IMR-90 (cell line): ENCODE results near the gene ITGB4. TPM values are rescaled to one million over a fixed set of nuclear protein-coding genes. Genes with fewer than 3 reads are reported as not detected.

Experiments used
- ATAC-seq: fragments of 200-7000 bp; cut with Tn5 transposase; 2 replicates; pipeline ENCODE4 v1.9.1; 2020; ENCODE audit warnings: low read depth, mild to moderate bottlenecking, moderate library complexity
- BruUV-seq: library from RNA; stranded (reverse); fragments of 400-500 nt; replicated peaks from 2 replicates; lab custom pipeline; 2021; lab: Mats Ljungman, UMichigan
- CTCF ChIA-PET: fragments of 300-600 bp; formaldehyde crosslinking; extraction: SDS; loops from one replicate; lab custom pipeline; 2021; ENCODE audit warnings: antibody characterized with exemption; lab: Yijun Ruan, JAX
- POLR2A ChIA-PET: fragments of 300-600 bp; sonication (Branson Sonifier 250); formaldehyde crosslinking; loops from one replicate; lab custom pipeline; 2022; ENCODE audit warnings: antibody characterized with exemption; ENCODE audit not compliant: unreplicated experiment; lab: Charles Lee
- DNase-seq: peaks from one replicate; pipeline ENCODE4 v3.0.0; 2013
- H2AFZ ChIP-seq: replicated peaks from 2 replicates; pipeline ENCODE3; 2013; ENCODE audit warnings: low read length, mild to moderate bottlenecking; ENCODE audit not compliant: poor library complexity
- H2AK5ac ChIP-seq: 2 replicates; pipeline ENCODE4 v1.6.1; 2013; ENCODE audit warnings: low read depth, low read length, inconsistent platforms
- H2AK9ac ChIP-seq: replicated peaks from 2 replicates; pipeline ENCODE3; 2013; ENCODE audit warnings: mild to moderate bottlenecking, low read depth, low read length, moderate library complexity; ENCODE audit not compliant: poor library complexity
- H2BK120ac ChIP-seq: 2 replicates; pipeline ENCODE4 v1.6.1; 2013; ENCODE audit warnings: low read depth, low read length, inconsistent platforms
- H2BK15ac ChIP-seq: 3 replicates; pipeline ENCODE4 v1.6.1; 2013; ENCODE audit warnings: low read depth, low read length, inconsistent platforms
- H2BK20ac ChIP-seq: 2 replicates; pipeline ENCODE4 v1.6.1; 2013; ENCODE audit warnings: low read depth, mild to moderate bottlenecking, inconsistent platforms, low read length, moderate library complexity
- H2BK5ac ChIP-seq: 2 replicates; pipeline ENCODE4 v1.6.1; 2013; ENCODE audit warnings: mild to moderate bottlenecking, low read depth, low read length, inconsistent platforms; ENCODE audit not compliant: poor library complexity, severe bottlenecking
- H3K14ac ChIP-seq: replicated peaks from 2 replicates; pipeline ENCODE4 v1.6.1; 2013; ENCODE audit warnings: low read depth, low read length, inconsistent platforms
- H3K18ac ChIP-seq: 2 replicates; pipeline ENCODE4 v1.6.1; 2013; ENCODE audit warnings: low read depth, low read length, control low read depth
- H3K23ac ChIP-seq: 2 replicates; pipeline ENCODE4 v1.6.1; 2013; ENCODE audit warnings: low read depth, low read length, inconsistent platforms
- H3K27ac ChIP-seq: 2 replicates; pipeline ENCODE4 v1.5.1; 2013; ENCODE audit warnings: mild to moderate bottlenecking, control low read depth, low read length; ENCODE audit not compliant: insufficient read depth
- H3K27me3 ChIP-seq: 2 replicates; pipeline ENCODE4 v1.6.1; 2013; ENCODE audit warnings: low read length; ENCODE audit not compliant: control insufficient read depth, insufficient read depth
- H3K36me3 ChIP-seq: 2 replicates; pipeline ENCODE4 v1.6.1; 2013; ENCODE audit warnings: low read length, mixed read lengths; ENCODE audit not compliant: control insufficient read depth, insufficient read depth
- H3K4ac ChIP-seq: 2 replicates; pipeline ENCODE4 v1.6.1; 2013; ENCODE audit warnings: low read depth, low read length, inconsistent platforms
- H3K4me1 ChIP-seq: 2 replicates; pipeline ENCODE4 v1.6.1; 2013; ENCODE audit warnings: low read length, mixed read lengths; ENCODE audit not compliant: control insufficient read depth, insufficient read depth
- H3K4me2 ChIP-seq: 2 replicates; pipeline ENCODE4 v1.6.1; 2013; ENCODE audit warnings: low read depth, mild to moderate bottlenecking, control low read depth, low read length, moderate library complexity
- H3K4me3 ChIP-seq: 2 replicates; pipeline ENCODE4 v1.5.1; 2013; ENCODE audit warnings: low read depth, mild to moderate bottlenecking, control low read depth, low read length, moderate library complexity; ENCODE audit not compliant: insufficient read depth
- H3K56ac ChIP-seq: 2 replicates; pipeline ENCODE4 v1.6.1; 2013; ENCODE audit warnings: low read length, inconsistent platforms; ENCODE audit not compliant: insufficient read depth; ENCODE audit errors: extremely low read depth
- H3K79me1 ChIP-seq, 2 experiments: 2 replicates each; pipeline ENCODE4 v1.6.1; 2013; ENCODE audit warnings: low read length in 2 of 2, inconsistent platforms in 1 of 2, low read depth in 1 of 2
- H3K9ac ChIP-seq: 2 replicates; pipeline ENCODE4 v1.6.1; 2013; ENCODE audit warnings: low read depth, low read length, control low read depth
- H3K9me1 ChIP-seq: 2 replicates; pipeline ENCODE4 v1.6.1; 2013; ENCODE audit warnings: low read length, inconsistent platforms; ENCODE audit not compliant: insufficient read depth
- H3K9me3 ChIP-seq: 2 replicates; pipeline ENCODE4 v1.6.1; 2013; ENCODE audit warnings: low read length; ENCODE audit not compliant: control insufficient read depth, insufficient read depth
- H4K20me1 ChIP-seq: 2 replicates; pipeline ENCODE4 v1.6.1; 2013; ENCODE audit warnings: low read length, inconsistent platforms; ENCODE audit not compliant: insufficient read depth
- H4K5ac ChIP-seq: 2 replicates; pipeline ENCODE4 v1.6.1; 2013; ENCODE audit warnings: mild to moderate bottlenecking, low read depth, low read length, control low read depth
- H4K8ac ChIP-seq, 2 experiments: 2 replicates each; pipeline ENCODE4 v1.6.1; 2013; ENCODE audit warnings: low read depth in 2 of 2, low read length in 2 of 2, control low read depth in 1 of 2, inconsistent platforms in 1 of 2
- H4K91ac ChIP-seq: 2 replicates; pipeline ENCODE4 v1.6.1; 2013; ENCODE audit warnings: low read depth, low read length, inconsistent platforms; ENCODE audit not compliant: insufficient read depth
- POLR2A ChIP-seq: IDR thresholded peaks from 2 replicates; pipeline ENCODE4 v1.6.1; 2012; ENCODE audit warnings: mild to moderate bottlenecking, low read depth, low read length
- WGBS, 2 experiments: methylation state at CpG; one replicate each; pipeline versions ENCODE4 v1.1.5 to v1.1.7; 2013; ENCODE audit warnings: missing lambda C conversion rate in 2 of 2; ENCODE audit not compliant: insufficient read length in 1 of 2; ENCODE audit errors: extremely low coverage in 2 of 2; 5-methylcytosine and 5-hydroxymethylcytosine counted together
- dilution Hi-C: fragments of 300-500 bp; cut with HindIII; formaldehyde crosslinking; loops from one replicate; pipeline ENCODE4 v1.14.3; 2018; ENCODE audit warnings: low sequenced_read_pairs; ENCODE audit not compliant: unreplicated experiment
- in situ Hi-C: fragments of 300-500 bp; cut with MboI; formaldehyde crosslinking; loops from 3 replicates; pipeline ENCODE4 v1.14.3; 2019; ENCODE audit warnings: low sequenced_read_pairs, inconsistent platforms, mixed read lengths
- intact Hi-C: fragments of 100-400 bp; cut with micrococcal nuclease; formaldehyde crosslinking; loops from 2 replicates; pipeline ENCODE4 v1.10.0; 2022
- polyA plus RNA-seq, 3 experiments: library from polyadenylated mRNA; depleted of rRNA; stranded (reverse); fragments of >200 nt; gene quantifications; 2 replicates each; pipeline ENCODE4 v1.2.3, GENCODE V29; 2012; ENCODE audit warnings: low replicate concordance in 1 of 3
- total RNA-seq: library from RNA; depleted of rRNA; stranded (reverse); fragments of >200 nt; gene quantifications from 2 replicates; pipeline ENCODE4 v1.2.3, GENCODE V29; 2012
- TF ChIP-seq, protein P1 (sequence below): fragments of 150-350 bp; IDR thresholded peaks from 2 replicates; pipeline ENCODE4 v1.6.1; 2016; ENCODE audit warnings: low read depth, mild to moderate bottlenecking, low read length, moderate library complexity, borderline replicate concordance

Gene ITGB4
- total and polyA plus RNA-seq, 2 of the 4 experiments (the other 2 are of a cell fraction), result under 0.01 to 0.27 TPM

DNA sequence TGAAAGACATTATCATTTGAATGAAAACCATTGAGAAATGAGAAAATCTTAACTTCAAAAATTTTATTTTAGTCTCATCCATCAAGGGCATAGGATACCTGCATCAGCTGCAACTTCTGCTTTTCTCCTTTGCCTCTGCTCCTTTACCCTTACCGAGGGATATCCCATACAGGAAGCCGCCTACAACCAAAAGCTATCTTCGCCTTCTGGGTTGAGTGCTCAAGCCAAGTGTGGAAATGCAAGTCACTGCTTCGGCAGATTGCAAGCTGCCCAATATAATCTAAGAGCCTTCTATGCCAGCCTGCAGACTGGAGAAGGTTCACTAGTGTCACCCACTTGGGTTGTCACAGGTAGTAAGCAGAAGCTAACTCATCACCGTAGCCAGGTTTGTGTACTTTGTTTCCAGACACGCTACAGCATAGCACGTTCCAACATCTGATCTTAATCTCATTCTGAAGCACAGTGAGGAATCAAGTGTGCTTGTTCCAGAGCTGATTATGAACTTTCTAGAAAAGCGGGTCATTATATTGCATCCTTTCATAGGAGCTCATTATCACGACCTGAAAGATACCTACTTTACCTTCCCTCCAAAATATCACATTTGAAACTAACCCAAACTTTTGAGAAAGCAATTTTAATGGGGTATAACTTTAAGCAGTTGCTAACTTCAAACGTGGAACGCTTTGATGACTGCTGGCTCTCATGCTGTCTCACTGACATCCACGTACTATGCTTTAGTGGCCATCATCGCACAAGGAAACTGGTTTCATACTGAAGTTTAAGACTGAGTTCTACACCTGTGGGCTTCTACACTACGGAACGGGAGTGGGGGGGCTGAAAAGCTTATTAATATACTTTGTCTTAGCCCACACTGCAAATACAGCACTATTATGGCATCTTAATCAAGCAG, 55.4 kb downstream of the ITGB4 start:
- peaks cover 2% of the 10 kb centered on the region for H3K4me1 ChIP-seq

More for the DNA sequence above, 55.4 kb downstream of the ITGB4 start:
- H3K14ac ChIP-seq, result no peak overlapping the region
- H2BK15ac ChIP-seq, result no peak overlapping the region
- no peak for ATAC-seq
- H2BK120ac ChIP-seq, result no peak overlapping the region
- POLR2A ChIA-PET, result interaction anchor here (0.5 to 1.5 kb wide), 4 partner anchors 12 to 88 kb away, joined by 3 to 13 read pairs (median 8); partner anchors contain the start of gene GALK1
- no peak overlapping the region for H4K8ac ChIP-seq
- peak overlapping the region; percentile 79; the same call in 1 of the 2 replicates for H3K4me2 ChIP-seq
- TF ChIP-seq, protein P1, sequence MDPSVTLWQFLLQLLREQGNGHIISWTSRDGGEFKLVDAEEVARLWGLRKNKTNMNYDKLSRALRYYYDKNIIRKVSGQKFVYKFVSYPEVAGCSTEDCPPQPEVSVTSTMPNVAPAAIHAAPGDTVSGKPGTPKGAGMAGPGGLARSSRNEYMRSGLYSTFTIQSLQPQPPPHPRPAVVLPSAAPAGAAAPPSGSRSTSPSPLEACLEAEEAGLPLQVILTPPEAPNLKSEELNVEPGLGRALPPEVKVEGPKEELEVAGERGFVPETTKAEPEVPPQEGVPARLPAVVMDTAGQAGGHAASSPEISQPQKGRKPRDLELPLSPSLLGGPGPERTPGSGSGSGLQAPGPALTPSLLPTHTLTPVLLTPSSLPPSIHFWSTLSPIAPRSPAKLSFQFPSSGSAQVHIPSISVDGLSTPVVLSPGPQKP, result no peak
- peak; percentile 40; the same call in 1 of the 2 replicates for TF ChIP-seq POLR2A
- no peak overlapping the region for H2AK5ac ChIP-seq
- dilution Hi-C loops, result no loop called here
- intact Hi-C loops, result no loop called here
- H2BK20ac ChIP-seq, result no peak overlapping the region
- no peak overlapping the region for H3K27ac ChIP-seq
- CTCF ChIA-PET, result interaction anchor here (0.9 to 1.8 kb wide), 2 partner anchors 11 to 23 kb away, joined by 3 to 5 read pairs; partner anchors contain the start of gene GALK1
- H3K9me3 ChIP-seq, result no peaks in the 10 kb centered on the region
- H3K4ac ChIP-seq, result no peak overlapping the region
- no peak overlapping the region for H2AFZ ChIP-seq
- H3K56ac ChIP-seq, result no peak overlapping the region
- peaks cover 23% of the 10 kb centered on the region for H3K36me3 ChIP-seq
- no peak overlapping the region for H2BK5ac ChIP-seq
- no peak for DNase-seq
- no peaks in the 10 kb centered on the region for H3K27me3 ChIP-seq
- WGBS, 2 experiments, result 82% methylated on average over 8 of the region's 15 CpGs; no CpG with 5 or more reads in 1 of the 2 experiments
- peak overlapping the region; percentile 51 for H3K23ac ChIP-seq
- H3K9me1 ChIP-seq, result peaks cover 15% of the 10 kb centered on the region
- H4K91ac ChIP-seq, result no peak overlapping the region
- H3K9ac ChIP-seq, result no peak overlapping the region
- peaks cover 55% of the 10 kb centered on the region for H4K20me1 ChIP-seq
- no peak overlapping the region for H3K4me3 ChIP-seq
- H4K5ac ChIP-seq, result no peak overlapping the region
- H2AK9ac ChIP-seq, result no peak overlapping the region
- peaks cover 10 to 35% of the 10 kb centered on the region in 2 experiments for H3K79me1 ChIP-seq
- BruUV-seq, result no TSS peak
- in situ Hi-C loops, result no loop called here
- H3K18ac ChIP-seq, result no peak overlapping the region
